Hepatic stellate cell (primary cell): ENCODE data around the gene GRID1.
A peak's percentile ranks its signal among the peaks of the same experiment; 100 is the strongest.
"Not testable (repeated sequence)": the region's sequence is repeated elsewhere in the genome, so short reads cannot be mapped to it uniquely, and the experiment has no call there.

ENCODE experiments used
- DNase-seq: peaks from one replicate; pipeline ENCODE4 v3.0.0; 2011; ENCODE audit warnings: low spot score

Gene GRID1

GRCh38 chr10:86035791-86036543, 330.6 kb downstream of the GRID1 start:
- no peak for DNase-seq

- DNase-seq = no peak
Observed at GRCh38 chr10:86034710-86035109, 331.9 kb downstream of the GRID1 start.

- no peak for DNase-seq
Observed at GRCh38 chr10:86033581-86033980, 333.0 kb downstream of the GRID1 start.

- DNase-seq = not testable (repeated sequence)
Observed at GRCh38 chr10:86032087-86032486, 334.5 kb downstream of the GRID1 start.

- DNase-seq = no peak
Observed at GRCh38 chr10:86030312-86030711, 336.3 kb downstream of the GRID1 start.

- no peak for DNase-seq
Observed at GRCh38 chr10:86027346-86027745, 339.2 kb downstream of the GRID1 start.

GRCh38 chr10:86025509-86025908, 341.1 kb downstream of the GRID1 start:
- DNase-seq = no peak

GRCh38 chr10:86024281-86025041, 342.1 kb downstream of the GRID1 start:
- no peak for DNase-seq

- no peak for DNase-seq
Observed at GRCh38 chr10:86023931-86024280, 342.7 kb downstream of the GRID1 start.

GRCh38 chr10:86023336-86023735, 343.3 kb downstream of the GRID1 start:
- DNase-seq = no peak

- DNase-seq = no peak
Observed at GRCh38 chr10:86022906-86023305, 343.7 kb downstream of the GRID1 start.

- no peak for DNase-seq
Observed at GRCh38 chr10:86020134-86020533, 346.5 kb downstream of the GRID1 start.

GRCh38 chr10:86019141-86019540, 347.5 kb downstream of the GRID1 start:
- no peak for DNase-seq

- no peak for DNase-seq
Observed at GRCh38 chr10:86018735-86019058, 347.9 kb downstream of the GRID1 start.

- no peak for DNase-seq
Observed at GRCh38 chr10:86017841-86018734, 348.5 kb downstream of the GRID1 start.

- DNase-seq = no peak
Observed at GRCh38 chr10:86013568-86013967, 353.0 kb downstream of the GRID1 start.

- DNase-seq = no peak
Observed at GRCh38 chr10:86007171-86007570, 359.4 kb downstream of the GRID1 start.

GRCh38 chr10:86004337-86004736, 362.3 kb downstream of the GRID1 start:
- DNase-seq = no peak

GRCh38 chr10:86003201-86003621, 363.4 kb downstream of the GRID1 start:
- no peak for DNase-seq

- DNase-seq = no peak
Observed at GRCh38 chr10:86001521-86001920, 365.1 kb downstream of the GRID1 start.

- no peak for DNase-seq
Observed at GRCh38 chr10:85997544-85997943, 369.1 kb downstream of the GRID1 start.

GRCh38 chr10:85995791-85996190, 370.8 kb downstream of the GRID1 start:
- peak; percentile 8 for DNase-seq
